Stimulated activated CD4-positive, alpha-beta T cell treated with anti-CD3 and anti-CD28 coated beads, Interleukin-15, amount 100 ng/mL, for 24 hours (primary cell): Measurements from ENCODE around the gene SLC37A1.

Experiments
- DNase-seq: peaks from one replicate; pipeline ENCODE4 v3.0.0-alpha.2; 2020

The SLC37A1 gene

GRCh38 chr21:42479582-42479981 is 34.1 kb upstream of the SLC37A1 start:
- no peak for DNase-seq

DNA sequence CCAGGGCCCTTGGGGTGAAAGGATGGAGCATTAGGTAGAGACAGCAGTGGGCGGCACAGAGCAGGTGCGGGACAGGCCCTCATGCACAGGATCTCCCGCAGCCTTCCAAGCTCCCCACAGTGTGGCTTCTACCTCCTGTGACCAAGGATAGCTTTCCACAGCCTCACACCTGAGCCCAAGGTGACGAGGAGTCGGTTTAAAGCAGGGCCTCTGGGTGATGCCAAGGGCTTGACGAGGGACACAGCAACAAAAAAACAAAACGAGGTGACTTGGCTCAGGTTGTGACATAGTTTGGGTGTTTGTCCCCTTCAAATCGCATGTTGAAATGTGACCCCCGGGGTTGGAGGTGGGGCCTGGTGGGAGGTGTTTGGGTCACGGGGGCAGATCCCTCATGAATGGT is 32.9 kb upstream of the SLC37A1 start:
- no peak for DNase-seq

GRCh38 chr21:42481169-42481568 is 32.5 kb upstream of the SLC37A1 start:
- DNase-seq = no peak

DNA sequence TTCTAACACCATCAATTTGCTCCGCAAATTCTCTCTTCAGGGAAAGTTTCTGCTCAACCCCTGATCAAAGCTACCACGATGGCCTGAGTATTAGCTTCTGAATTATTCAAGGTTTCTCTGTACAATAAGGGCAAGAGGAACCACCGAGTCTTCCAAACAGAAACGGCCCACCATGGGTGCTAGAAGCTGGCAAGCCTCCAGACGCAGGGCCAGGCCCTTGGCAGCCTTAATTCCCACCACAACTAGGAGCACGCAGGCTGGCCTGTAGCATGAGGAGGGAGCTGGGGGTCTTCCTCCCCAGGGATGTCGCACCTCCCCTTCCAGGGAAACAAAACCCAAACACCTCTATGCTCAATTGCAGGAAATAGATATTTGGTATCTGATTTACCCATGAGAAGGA is 28.7 kb upstream of the SLC37A1 start:
- DNase-seq = no peak

DNA sequence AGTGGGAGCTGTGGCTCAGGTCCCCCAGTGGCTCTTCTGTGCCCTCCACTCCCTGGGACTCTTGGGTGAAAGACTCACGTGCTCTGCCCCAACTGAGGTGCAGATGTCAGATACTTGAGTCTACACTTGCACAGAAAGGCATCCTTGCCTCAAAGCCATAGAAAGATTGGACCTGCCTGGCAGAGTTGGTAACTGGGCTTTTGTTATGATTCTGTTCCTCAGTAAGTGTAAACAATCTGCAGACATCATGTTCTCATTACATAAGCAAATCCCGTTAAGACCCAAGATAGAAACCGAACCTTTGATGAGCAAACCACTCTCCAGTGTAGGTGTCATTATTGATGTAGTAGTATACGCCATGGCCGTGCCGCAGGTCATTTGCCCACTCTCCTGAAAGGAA is 27.6 kb upstream of the SLC37A1 start:
- DNase-seq = no peak

- no peak for DNase-seq
These were observed 27.1 kb upstream of the SLC37A1 start for GRCh38 chr21:42486531-42486930.

- no peak for DNase-seq
These were observed 24.6 kb upstream of the SLC37A1 start for GRCh38 chr21:42489006-42489563.

DNA sequence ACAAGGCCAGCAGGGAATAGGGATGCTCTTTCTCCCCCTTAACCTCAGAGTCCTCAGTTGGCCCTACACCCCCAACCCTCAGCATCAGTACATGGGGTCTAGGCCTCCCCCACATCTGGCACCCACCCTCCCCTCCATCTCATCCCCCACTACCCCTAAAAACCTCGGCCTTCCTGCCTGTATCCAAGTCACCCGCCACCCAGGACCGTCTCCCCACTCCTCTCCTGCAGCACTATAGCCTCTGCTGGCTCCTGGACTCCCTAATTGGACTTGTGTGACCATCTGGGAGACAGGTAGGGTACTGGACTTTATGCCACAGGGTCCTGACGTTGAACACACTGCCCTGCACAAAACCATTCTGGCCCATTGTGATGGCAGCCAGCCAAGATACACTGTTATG is 23.7 kb upstream of the SLC37A1 start:
- DNase-seq = no peak

DNA sequence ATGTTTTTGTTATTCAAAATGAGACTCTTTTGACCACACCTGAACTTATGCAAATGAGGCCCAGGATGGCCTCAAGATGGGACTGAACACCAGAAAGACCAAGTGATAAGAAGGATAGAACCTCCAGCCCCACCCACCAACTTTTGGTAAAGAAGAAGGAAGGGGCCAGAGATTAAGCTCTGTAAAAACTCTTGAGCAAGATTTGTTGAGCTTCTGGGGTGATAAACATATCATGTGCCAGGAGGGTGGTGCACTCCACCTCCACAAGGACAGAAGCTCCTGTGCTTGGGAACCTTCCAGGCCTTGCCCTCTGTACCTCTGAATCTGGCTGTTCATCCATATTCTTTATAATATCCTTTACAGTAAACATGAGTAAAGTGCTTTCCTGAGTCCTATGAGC is 22.9 kb upstream of the SLC37A1 start:
- no peak for DNase-seq

DNA sequence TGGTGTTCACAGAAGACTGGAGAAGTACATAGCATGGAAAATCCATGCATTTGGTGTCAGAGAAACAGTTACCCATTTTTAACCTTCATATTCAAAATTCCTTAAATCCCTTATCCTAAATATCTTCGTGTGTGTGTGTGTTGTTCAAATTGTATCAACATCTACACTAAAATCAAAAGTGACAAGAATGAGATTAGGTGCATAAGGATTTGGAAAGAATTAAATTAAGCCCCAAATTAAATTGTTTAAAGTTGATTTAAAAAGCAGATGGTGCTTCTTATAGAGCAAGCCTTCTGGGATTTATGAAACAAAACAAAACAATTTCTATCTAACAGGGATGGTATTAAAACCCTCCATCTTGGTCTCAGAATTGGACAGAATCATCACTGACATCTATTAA is 22.3 kb upstream of the SLC37A1 start:
- DNase-seq = no peak

DNA sequence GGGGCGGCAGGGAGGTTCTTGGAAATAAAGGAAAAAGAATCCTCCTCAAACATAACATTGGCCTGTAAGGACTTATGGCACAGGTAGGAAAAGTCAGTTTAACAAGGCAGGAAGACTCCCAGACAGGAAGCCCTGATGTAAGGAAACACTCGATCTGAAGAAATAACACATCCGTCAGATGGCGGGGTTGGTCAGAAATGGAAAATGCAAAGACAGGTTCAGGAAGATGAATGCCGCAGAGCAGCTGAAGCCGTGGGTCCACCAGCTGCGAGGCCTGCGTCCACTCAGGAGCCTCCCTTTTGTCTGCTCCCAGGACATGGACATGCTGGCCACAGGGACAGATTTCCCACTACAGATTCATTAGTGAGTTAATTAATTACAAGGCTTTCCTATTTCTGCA is 21.5 kb upstream of the SLC37A1 start:
- no peak for DNase-seq

DNA sequence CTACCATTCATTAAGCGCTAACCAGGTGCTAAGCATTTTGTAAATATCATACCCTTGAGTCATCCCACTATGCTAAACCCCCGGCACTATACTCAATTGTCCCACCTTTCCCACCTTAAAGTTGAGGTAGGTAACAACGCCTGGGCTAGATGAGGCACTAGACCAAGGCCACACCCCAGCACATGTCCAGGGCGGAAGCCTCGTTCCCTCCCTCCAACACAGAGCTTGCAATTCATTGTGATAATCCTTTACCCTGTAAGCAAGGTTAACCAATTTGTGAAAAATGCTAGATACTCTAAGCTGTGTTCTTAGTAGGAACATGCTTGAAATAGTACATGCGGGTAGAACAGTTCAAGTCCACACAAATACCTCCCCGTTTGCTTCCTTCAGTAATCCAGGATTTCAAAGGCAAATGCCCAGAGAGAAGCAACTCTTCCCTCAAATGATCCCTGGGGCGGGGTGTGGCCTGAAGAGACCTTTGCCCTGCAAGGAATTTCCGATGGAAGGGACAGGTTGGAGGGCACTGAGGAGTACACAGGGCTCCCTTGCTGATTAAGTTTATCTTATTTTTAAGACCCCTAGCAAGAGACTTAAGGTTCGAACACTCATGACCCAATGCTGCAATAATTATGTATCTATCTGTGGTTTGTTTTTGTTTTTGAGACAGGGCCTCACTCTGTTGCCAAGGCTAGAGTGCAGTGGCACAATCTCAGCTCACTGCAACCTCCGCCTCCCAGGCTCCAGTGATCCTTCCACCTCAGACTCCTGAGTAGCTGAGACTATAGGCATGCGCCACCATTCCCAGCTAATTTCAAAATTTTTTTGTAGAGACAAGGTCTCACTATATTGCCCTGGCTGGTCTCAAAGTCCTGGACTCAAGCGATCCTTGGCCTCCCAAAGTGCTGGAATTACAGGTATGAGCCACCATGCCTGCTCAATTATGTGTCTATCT is 20.3 kb upstream of the SLC37A1 start:
- no peak for DNase-seq

- DNase-seq = no peak
These were observed 18.6 kb upstream of the SLC37A1 start for GRCh38 chr21:42495027-42495426.

DNA sequence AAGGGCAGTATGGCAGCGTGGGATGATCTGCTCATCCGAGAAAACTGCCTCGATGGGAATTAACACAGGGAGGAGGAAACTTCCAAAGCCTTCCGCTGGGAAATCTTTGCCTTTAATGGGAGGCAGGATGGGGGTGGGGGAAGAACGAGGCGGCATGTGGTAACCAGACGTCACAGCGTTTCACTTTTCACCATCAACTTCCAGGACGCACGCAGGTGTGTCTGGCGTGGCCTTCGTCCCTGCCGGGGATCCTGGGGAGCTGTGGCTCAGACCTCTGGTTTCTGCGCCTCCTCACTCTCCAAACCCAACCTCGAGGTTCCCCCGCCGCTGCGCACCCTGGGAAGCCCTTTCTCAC is 17.9 kb upstream of the SLC37A1 start:
- DNase-seq = no peak

DNA sequence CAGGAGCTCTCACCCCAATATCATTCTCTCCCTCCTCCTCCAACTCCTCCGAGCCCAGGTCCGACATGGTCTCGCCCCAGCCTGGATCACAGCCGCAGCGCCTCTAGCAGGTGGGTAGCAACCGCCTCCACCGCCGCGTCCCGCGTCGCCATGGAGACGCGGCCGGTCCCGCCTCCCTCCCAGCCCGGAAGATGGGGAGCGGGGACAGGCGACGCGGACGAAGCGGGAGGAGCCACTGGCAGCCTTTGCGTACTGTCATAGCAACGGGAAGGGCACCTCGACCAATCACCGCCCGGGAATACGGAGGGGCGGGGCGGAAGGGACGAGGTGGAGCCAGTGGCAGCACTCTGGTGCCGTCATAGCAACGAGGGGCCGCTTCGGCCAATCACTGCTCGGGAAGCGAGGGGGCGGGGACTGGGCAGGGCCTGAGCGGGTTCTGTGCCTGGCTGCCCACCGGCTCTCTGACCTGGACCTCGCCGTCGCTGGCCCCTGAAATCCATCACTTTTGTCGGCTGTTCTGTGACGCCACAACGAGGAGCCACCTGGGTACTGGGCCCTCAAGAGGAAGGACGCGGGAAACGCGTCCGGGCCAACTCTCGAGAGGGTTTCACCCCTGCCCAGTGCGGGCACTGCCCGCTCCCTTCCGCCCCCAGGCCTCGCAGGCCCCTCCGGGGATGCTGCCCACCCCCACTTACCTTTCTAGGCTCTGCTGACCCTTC is 17.4 kb upstream of the SLC37A1 start, which contains the start of gene RSPH1:
Gene RSPH1 (minus strand): TSS at position 105 of the 719 bp plus-strand sequence. CDS start 38 bp downstream, at position 67.
- peak; percentile 100 for DNase-seq

DNA sequence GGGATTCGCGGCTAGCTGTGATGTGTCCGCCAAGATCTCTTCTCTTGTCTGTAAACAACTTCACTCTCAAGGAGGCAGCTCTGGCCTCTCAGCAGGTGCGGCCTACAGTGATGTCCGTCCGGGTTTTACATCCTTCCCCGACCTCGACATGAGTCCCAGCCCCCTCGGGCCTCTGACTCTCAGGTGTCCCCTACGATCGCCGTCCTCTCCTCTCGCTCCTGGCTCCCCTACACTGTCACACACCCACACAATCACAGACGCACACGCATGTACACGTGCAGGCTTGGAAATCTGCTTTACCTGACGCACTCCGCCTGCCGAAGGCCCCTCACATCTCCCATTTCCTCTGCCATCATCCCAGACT is 16.8 kb upstream of the SLC37A1 start:
- no peak for DNase-seq

DNA sequence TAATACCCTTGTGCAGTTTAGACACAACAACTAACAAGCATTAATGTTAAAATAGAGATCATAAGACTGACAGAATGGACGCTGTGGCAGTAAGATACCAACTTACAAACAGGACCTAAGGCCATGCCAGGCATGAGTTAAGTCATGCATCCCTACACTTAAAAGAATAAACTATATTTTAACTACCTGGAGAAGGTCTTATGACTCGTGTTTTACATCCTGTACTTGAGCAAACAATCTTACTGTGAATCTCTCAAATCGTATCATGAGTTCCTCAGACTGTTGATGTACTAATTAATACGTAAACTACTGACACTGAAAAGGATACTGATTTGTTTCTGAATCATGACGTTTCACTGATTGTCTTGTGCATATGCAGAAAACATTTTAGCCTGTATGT is 15.6 kb upstream of the SLC37A1 start:
- DNase-seq = no peak

DNA sequence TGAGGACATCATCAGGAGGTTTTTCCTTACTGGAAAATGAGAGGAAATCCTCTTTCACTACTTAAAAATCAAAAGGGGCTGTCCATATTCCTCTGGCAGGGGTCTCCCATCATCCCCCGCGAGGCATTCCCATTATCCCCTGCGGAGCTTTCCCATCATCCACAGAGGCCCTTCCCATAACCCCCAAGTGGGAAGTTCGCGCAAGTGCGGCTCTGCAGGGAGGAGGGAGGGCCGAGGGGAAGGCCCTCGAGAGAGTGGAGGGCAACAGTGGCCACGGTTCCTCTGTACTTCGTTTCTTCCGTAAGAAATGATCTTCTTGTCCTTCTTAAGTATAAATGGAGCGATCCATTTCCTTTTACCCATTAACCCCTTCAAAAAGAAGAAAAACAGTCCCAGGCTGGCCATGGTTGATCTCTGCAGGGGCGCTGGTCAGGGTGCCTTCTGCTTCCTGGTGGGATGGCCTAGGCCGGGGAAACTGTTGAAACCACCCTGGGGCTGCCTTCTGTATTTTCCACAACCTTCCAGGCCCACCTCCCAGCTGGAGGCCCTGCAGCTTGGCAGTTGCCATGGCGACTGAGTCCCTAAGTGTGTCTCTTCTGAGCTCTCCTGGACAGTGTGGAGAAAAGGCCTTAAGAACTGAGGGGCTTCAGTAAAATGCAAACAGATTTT is 14.1 kb upstream of the SLC37A1 start:
- no peak for DNase-seq

DNA sequence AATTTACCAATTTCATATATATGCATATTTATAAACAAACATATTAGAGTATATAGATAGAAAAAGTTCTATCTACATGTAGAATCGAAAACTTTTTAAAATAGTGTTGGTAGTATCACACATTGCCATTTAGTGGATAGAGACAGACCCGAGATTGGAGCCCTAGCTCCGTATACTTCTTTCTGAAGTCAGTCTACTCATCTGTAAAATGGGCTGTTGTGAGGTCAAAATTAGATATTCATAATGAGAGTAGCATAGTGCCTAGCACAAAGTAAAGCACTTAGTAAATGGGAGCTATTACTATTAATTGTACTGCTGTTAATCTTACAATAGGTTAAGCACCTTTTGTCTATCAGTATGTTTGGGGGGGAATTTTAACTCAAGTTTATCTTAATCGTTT is 13.4 kb upstream of the SLC37A1 start:
- no peak for DNase-seq

- DNase-seq = no peak
These were observed 12.9 kb upstream of the SLC37A1 start for GRCh38 chr21:42500736-42501135.

GRCh38 chr21:42503711-42504110 is 9.9 kb upstream of the SLC37A1 start:
- DNase-seq = no peak

DNA sequence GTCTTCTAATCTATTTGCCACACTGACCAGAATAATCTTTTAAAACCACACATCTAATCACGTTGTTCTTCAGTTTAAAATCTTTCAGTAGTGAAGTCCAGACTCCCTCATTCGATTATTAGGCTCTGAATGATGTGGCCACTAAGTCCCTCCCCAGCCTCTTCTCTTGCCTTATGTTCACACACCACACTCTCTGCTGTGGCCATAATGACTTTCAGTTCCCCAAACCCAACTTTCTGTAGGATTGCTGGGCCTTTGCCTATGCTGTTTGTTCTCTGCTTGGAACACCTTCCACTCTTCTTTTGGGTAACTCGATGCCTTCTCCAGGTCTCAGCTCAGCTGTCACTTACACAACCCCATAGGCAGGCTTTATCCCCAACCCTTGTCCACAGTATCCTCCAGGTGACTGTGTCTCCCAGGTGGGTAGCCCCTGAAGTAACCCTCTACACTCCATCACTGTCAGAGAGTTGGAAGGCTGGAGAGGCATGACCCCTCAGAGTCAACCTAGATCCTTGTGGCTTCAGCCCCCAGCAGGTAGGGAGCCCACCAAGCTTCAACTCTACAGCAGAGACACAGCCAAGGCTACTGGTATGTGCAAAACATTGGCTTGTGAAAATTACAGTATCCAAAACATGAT is 8.4 kb upstream of the SLC37A1 start:
- DNase-seq = no peak

DNA sequence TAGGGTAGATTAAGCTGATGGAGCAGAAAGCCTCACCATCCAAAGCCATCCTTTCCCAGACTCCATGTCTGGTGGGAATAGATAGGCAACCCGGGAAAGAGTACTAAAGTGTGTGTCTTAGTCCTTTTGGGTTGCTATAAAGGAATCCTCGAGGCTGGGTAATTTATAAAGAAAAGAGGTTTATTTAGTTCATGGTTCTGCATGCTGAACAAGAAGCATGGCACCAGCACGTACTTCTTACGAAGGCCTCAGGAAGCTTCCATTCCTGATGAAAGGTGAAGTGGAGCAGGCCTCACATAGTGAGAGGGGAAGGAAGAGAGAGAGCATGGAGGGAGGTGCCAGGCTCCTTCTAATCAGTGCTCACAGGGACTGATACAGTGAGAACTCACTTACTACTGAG is 6.2 kb upstream of the SLC37A1 start:
- DNase-seq = no peak
